ENCODE results near the gene COBL. TPM values are rescaled to one million over a fixed set of nuclear protein-coding genes. Genes with fewer than 3 reads are reported as not detected.

COBL gene
- total RNA-seq, 1 donor from 2014 or later: 91.2 TPM

GRCh38 chr7:51080216-51080615 lies 236.4 kb downstream of the COBL start:
- intact Hi-C loops (cut with micrococcal nuclease): no loop called here
- DNase-seq (no peak), ATAC-seq (no peak)

- intact Hi-C loops (cut with micrococcal nuclease): no loop called here
- ATAC-seq (no peak), DNase-seq (no peak)
Measured at GRCh38 chr7:51079494-51079893, 237.1 kb downstream of the COBL start.

GRCh38 chr7:51078653-51079052 lies 238.0 kb downstream of the COBL start:
- DNase-seq (no peak), ATAC-seq (no peak)
- intact Hi-C loops (cut with micrococcal nuclease): no loop called here

GRCh38 chr7:51077987-51078370 lies 238.6 kb downstream of the COBL start:
- ATAC-seq (no peak), DNase-seq (no peak)
- intact Hi-C loops (cut with micrococcal nuclease): no loop called here

- ATAC-seq (no peak), DNase-seq (no peak)
- intact Hi-C loops (cut with micrococcal nuclease): no loop called here
Measured at GRCh38 chr7:51077316-51077986, 239.2 kb downstream of the COBL start.

- DNase-seq (peak; percentile 59), ATAC-seq (peak; percentile 84)
- intact Hi-C loops (cut with micrococcal nuclease): no loop called here
Measured at GRCh38 chr7:51075681-51076580, 240.7 kb downstream of the COBL start.

GRCh38 chr7:51073171-51073570 lies 243.4 kb downstream of the COBL start:
- ATAC-seq (no peak), DNase-seq (no peak)
- intact Hi-C loops (cut with micrococcal nuclease): no loop called here

- ATAC-seq (no peak), DNase-seq (no peak)
- intact Hi-C loops (cut with micrococcal nuclease): no loop called here
Measured at GRCh38 chr7:51072281-51072680, 244.3 kb downstream of the COBL start.

- DNase-seq (no peak), ATAC-seq (no peak)
- intact Hi-C loops (cut with micrococcal nuclease): no loop called here
Measured at GRCh38 chr7:51071427-51071826, 245.2 kb downstream of the COBL start.

- ATAC-seq: peak; percentile 65
- intact Hi-C loops (cut with micrococcal nuclease): no loop called here
- no peak for DNase-seq
Measured at GRCh38 chr7:51070151-51070550, 246.5 kb downstream of the COBL start.

- no peak for DNase-seq
- intact Hi-C loops (cut with micrococcal nuclease): loop anchor here (10.0 kb wide), 1 partner anchor 385 kb away; no protein-coding TSS in a partner anchor
- peak; percentile 47 for ATAC-seq
Measured at GRCh38 chr7:51069411-51070083, 247.1 kb downstream of the COBL start.

- intact Hi-C loops (cut with micrococcal nuclease): loop anchor here (10.0 kb wide), 1 partner anchor 384 kb away; no protein-coding TSS in a partner anchor
- ATAC-seq: no peak
- DNase-seq: no peak
Measured at GRCh38 chr7:51068401-51068800, 248.2 kb downstream of the COBL start.

- ATAC-seq (peak; percentile 60), DNase-seq (peak; percentile 45)
- intact Hi-C loops (cut with micrococcal nuclease): loop anchor here (10.0 kb wide), 1 partner anchor 383 kb away; no protein-coding TSS in a partner anchor
Measured at GRCh38 chr7:51067757-51068156, 248.9 kb downstream of the COBL start.

- ATAC-seq (no peak), DNase-seq (no peak)
- intact Hi-C loops (cut with micrococcal nuclease): loop anchor here (10.0 kb wide), 1 partner anchor 382 kb away; no protein-coding TSS in a partner anchor
Measured at GRCh38 chr7:51067258-51067657, 249.4 kb downstream of the COBL start.

- DNase-seq (no peak), ATAC-seq (no peak)
- intact Hi-C loops (cut with micrococcal nuclease): loop anchor here (10.0 kb wide), 1 partner anchor 382 kb away; no protein-coding TSS in a partner anchor
Measured at GRCh38 chr7:51066405-51066882, 250.2 kb downstream of the COBL start.

- no peak for ATAC-seq
- intact Hi-C loops (cut with micrococcal nuclease): loop anchor here (10.0 kb wide), 1 partner anchor 381 kb away; no protein-coding TSS in a partner anchor
- no peak for DNase-seq
Measured at GRCh38 chr7:51065766-51066165, 250.8 kb downstream of the COBL start.

GRCh38 chr7:51064688-51065087 lies 251.9 kb downstream of the COBL start:
- intact Hi-C loops (cut with micrococcal nuclease): loop anchor here (10.0 kb wide), 1 partner anchor 380 kb away; no protein-coding TSS in a partner anchor
- peak; percentile 31 for ATAC-seq
- no peak for DNase-seq

- intact Hi-C loops (cut with micrococcal nuclease): loop anchor here (10.0 kb wide), 1 partner anchor 378 kb away; no protein-coding TSS in a partner anchor
- DNase-seq (no peak), ATAC-seq (peak; percentile 22)
Measured at GRCh38 chr7:51062222-51062987, 254.2 kb downstream of the COBL start.

Measured in left ventricle myocardium superior (tissue), 1 donor.